Caco-2 (cell line): ENCODE measurements around the gene PCYOX1L. TPM values are rescaled to one million over a fixed set of nuclear protein-coding genes. Genes with fewer than 3 reads are reported as not detected.

Experiments
- BruUV-seq: library from RNA; stranded (reverse); fragments of 400-500 nt; replicated peaks from 2 replicates; lab custom pipeline; 2021; lab: Mats Ljungman, UMichigan
- CTCF ChIA-PET: fragments of 300-600 bp; sonication (Branson Sonifier 250); formaldehyde crosslinking; loops from one replicate; lab custom pipeline; 2022; ENCODE audit warnings: antibody characterized with exemption; lab: Charles Lee
- POLR2A ChIA-PET: fragments of 300-600 bp; sonication (Branson Sonifier 250); formaldehyde crosslinking; loops from one replicate; lab custom pipeline; 2022; ENCODE audit warnings: antibody characterized with exemption; lab: Charles Lee
- DNase-seq, 2 experiments: peaks; one replicate each; pipeline versions ENCODE4 v3.0.0 to v3.0.0-alpha.2; 2020 to 2022
- H3K27me3 ChIP-seq: replicated peaks from 2 replicates; pipeline ENCODE4 v1.6.0; 2011; ENCODE audit warnings: low read length; ENCODE audit not compliant: control insufficient read depth, insufficient read depth
- H3K36me3 ChIP-seq: 2 replicates; pipeline ENCODE4 v1.5.1; 2011; ENCODE audit warnings: low read length; ENCODE audit not compliant: control insufficient read depth, insufficient read depth
- H3K4me1 ChIP-seq: fragments of 250-450 bp; sonication (Bioruptor Pico); 2 replicates; pipeline ENCODE4 v1.5.1; 2020; ENCODE audit warnings: mild to moderate bottlenecking
- H3K4me3 ChIP-seq: 2 replicates; pipeline ENCODE4 v1.5.1; 2011; ENCODE audit warnings: low read depth, mild to moderate bottlenecking, control low read depth, low read length
- H3K9me3 ChIP-seq: fragments of 250-450 bp; sonication (Bioruptor Pico); 2 replicates; pipeline ENCODE4 v1.5.1; 2020; ENCODE audit warnings: mild to moderate bottlenecking, moderate library complexity
- H3K27ac Mint-ChIP-seq: one replicate; pipeline ENCODE4 v1.8.0; 2022; ENCODE audit warnings: mixed read lengths; ENCODE audit not compliant: unreplicated experiment
- H3K27me3 Mint-ChIP-seq: one replicate; pipeline ENCODE4 v1.8.0; 2022; ENCODE audit warnings: mixed read lengths; ENCODE audit not compliant: insufficient read depth, unreplicated experiment
- H3K36me3 Mint-ChIP-seq: one replicate; pipeline ENCODE4 v1.8.0; 2022; ENCODE audit warnings: mild to moderate bottlenecking, mixed read lengths; ENCODE audit not compliant: insufficient read depth, unreplicated experiment
- H3K4me1 Mint-ChIP-seq: one replicate; pipeline ENCODE4 v1.8.0; 2022; ENCODE audit warnings: low read depth, mixed read lengths; ENCODE audit not compliant: unreplicated experiment
- H3K4me3 Mint-ChIP-seq: one replicate; pipeline ENCODE4 v1.8.0; 2022; ENCODE audit warnings: mild to moderate bottlenecking, moderate library complexity, mixed read lengths; ENCODE audit not compliant: unreplicated experiment
- H3K9me3 Mint-ChIP-seq: one replicate; pipeline ENCODE4 v1.8.0; 2022; ENCODE audit warnings: mixed read lengths; ENCODE audit not compliant: unreplicated experiment
- CTCF ChIP-seq, 2 experiments: fragments of 200-600 bp in 1 of 2; IDR thresholded peaks; 1 replicate in 1 of 2; 2 replicates in 1 of 2; pipeline versions ENCODE4 v1.5.1 to v1.8.0; 2011 to 2022; ENCODE audit warnings: antibody characterized with exemption in 1 of 2, control low read depth in 1 of 2, inconsistent platforms in 1 of 2, low read depth in 1 of 2, low read length in 1 of 2, mild to moderate bottlenecking in 1 of 2, moderate library complexity in 1 of 2; ENCODE audit not compliant: insufficient read depth in 1 of 2, severe bottlenecking in 1 of 2, unreplicated experiment in 1 of 2
- intact Hi-C: fragments of 100-400 bp; cut with micrococcal nuclease; formaldehyde crosslinking; loops from one replicate; pipeline ENCODE4 v1.10.0; 2022; ENCODE audit not compliant: unreplicated experiment
- total RNA-seq: library from RNA; stranded (reverse); gene quantifications from 2 replicates; pipeline ENCODE4 v1.2.3, GENCODE V29; 2022

PCYOX1L gene
- total RNA-seq, 1 experiment from 2014 or later: 10.4 TPM

DNA sequence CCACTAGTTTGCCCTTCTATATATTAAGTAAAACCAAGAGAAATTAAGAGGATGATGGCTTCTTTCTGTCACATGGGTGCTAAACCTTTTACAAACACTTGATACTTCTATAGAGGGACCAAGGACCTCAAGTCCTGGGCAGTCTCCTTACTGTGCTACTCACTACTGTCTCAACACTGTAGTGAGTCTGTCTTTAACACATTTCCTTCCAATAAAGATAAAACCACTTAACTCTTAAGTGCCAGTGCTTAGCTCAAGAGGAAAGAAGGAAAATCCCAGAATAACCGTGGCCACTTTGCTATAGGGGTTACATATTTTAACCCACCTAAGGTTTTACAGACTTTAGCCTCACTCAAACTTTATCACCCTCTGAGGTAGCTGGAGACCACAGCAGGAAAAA is 16.9 kb upstream of the PCYOX1L start:
- no peak for TF ChIP-seq CTCF (IDR thresholded peaks at IDR 0.05; ENCODE audit: insufficient read depth in 1 of 2, low read depth in 1 of 2, low read length in 1 of 2, severe bottlenecking in 1 of 2, unreplicated experiment in 1 of 2)
- H3K4me3 ChIP-seq: no peak overlapping the region
- Mint-ChIP-seq H3K36me3 (peaks cover 11% of the 10 kb centered on the region), H3K4me1 (peaks cover 15% of the 10 kb centered on the region), H3K9me3 (peaks cover 10% of the 10 kb centered on the region), H3K27ac (no peak overlapping the region), H3K27me3 (no peaks in the 10 kb centered on the region), H3K4me3 (no peak overlapping the region)
- BruUV-seq: no TSS peak
- H3K4me1 ChIP-seq: peaks cover 19% of the 10 kb centered on the region
- ChIA-PET POLR2A (no interaction called here), CTCF (interaction anchor here (1.5 kb wide), 1 partner anchor 26 kb away, joined by 5 read pairs; no protein-coding TSS in a partner anchor)
- no peaks in the 10 kb centered on the region for H3K36me3 ChIP-seq
- intact Hi-C loops: no loop called here
- H3K9me3 ChIP-seq: no peaks in the 10 kb centered on the region
- H3K27me3 ChIP-seq: no peaks in the 10 kb centered on the region
- no peak for DNase-seq

DNA sequence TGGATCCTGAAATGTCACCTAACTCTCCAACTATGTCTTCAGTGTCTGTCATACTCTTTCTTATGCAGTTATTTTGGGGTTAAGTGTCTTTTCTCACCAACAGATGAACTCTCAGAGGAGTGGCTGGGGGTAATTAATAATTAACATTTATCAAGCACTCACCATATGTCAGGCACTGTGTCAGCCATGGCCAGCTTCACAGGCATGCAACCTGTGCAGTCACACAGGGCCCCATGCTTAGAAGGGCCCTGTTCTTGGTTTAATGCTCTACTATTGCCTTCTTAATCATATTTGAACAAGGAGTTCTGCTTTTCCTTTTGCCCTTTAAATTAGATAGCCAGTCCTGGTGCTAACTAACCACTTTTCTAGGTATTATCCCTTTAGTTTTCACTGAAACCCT is 16.0 kb upstream of the PCYOX1L start:
- POLR2A ChIA-PET: no interaction called here
- peaks cover 20% of the 10 kb centered on the region for H3K36me3 Mint-ChIP-seq
- H3K9me3 ChIP-seq: no peaks in the 10 kb centered on the region
- H3K36me3 ChIP-seq: no peaks in the 10 kb centered on the region
- CTCF ChIA-PET: interaction anchor here (1.5 kb wide), 1 partner anchor 25 kb away, joined by 5 read pairs; no protein-coding TSS in a partner anchor
- no peak for TF ChIP-seq CTCF (IDR thresholded peaks at IDR 0.05; ENCODE audit: insufficient read depth in 1 of 2, low read depth in 1 of 2, low read length in 1 of 2, severe bottlenecking in 1 of 2, unreplicated experiment in 1 of 2)
- BruUV-seq: no TSS peak
- H3K4me1 Mint-ChIP-seq: peaks cover 15% of the 10 kb centered on the region
- H3K27me3 ChIP-seq: no peaks in the 10 kb centered on the region
- H3K4me3 Mint-ChIP-seq: no peak overlapping the region
- no peak overlapping the region for H3K27ac Mint-ChIP-seq
- intact Hi-C loops: no loop called here
- peaks cover 10% of the 10 kb centered on the region for H3K9me3 Mint-ChIP-seq
- no peaks in the 10 kb centered on the region for H3K27me3 Mint-ChIP-seq
- no peak overlapping the region for H3K4me3 ChIP-seq
- H3K4me1 ChIP-seq: peaks cover 13% of the 10 kb centered on the region
- no peak for DNase-seq

GRCh38 chr5:149344151-149344550 is 13.7 kb upstream of the PCYOX1L start:
- ChIA-PET CTCF (interaction anchor here (1.1 kb wide), 2 partner anchors 27 to 275 kb away, joined by 3 read pairs; no protein-coding TSS in a partner anchor), POLR2A (no interaction called here)
- no peak for DNase-seq
- Mint-ChIP-seq H3K27ac (no peak overlapping the region), H3K9me3 (no peaks in the 10 kb centered on the region), H3K4me1 (no peaks in the 10 kb centered on the region), H3K4me3 (peak overlapping the region; percentile 95), H3K27me3 (no peaks in the 10 kb centered on the region), H3K36me3 (peaks cover 43% of the 10 kb centered on the region)
- H3K27me3 ChIP-seq: no peaks in the 10 kb centered on the region
- H3K4me1 ChIP-seq: peaks cover 10% of the 10 kb centered on the region
- TF ChIP-seq CTCF (IDR thresholded peaks at IDR 0.05; ENCODE audit: insufficient read depth in 1 of 2, low read depth in 1 of 2, low read length in 1 of 2, severe bottlenecking in 1 of 2, unreplicated experiment in 1 of 2): no peak
- no TSS peak for BruUV-seq
- peaks cover 9% of the 10 kb centered on the region for H3K36me3 ChIP-seq
- intact Hi-C loops: no loop called here
- H3K4me3 ChIP-seq: no peak overlapping the region; the same call in 1 of the 2 replicates
- H3K9me3 ChIP-seq: no peaks in the 10 kb centered on the region
